Head of caudate nucleus (tissue), 42 donors: ENCODE data around the gene POLN.

Source experiments
- DNase-seq, 42 donors: peaks; one replicate each; pipeline versions ENCODE4 v3.0.0 to v3.0.0-alpha.2; 2020 to 2021; ENCODE audit warnings: mixed read lengths in 7 of 42
- intact Hi-C: fragments of 100-400 bp; cut with DNase I; formaldehyde crosslinking; loops from one replicate; pipeline ENCODE4 v1.15.0; 2022

Gene POLN

DNA sequence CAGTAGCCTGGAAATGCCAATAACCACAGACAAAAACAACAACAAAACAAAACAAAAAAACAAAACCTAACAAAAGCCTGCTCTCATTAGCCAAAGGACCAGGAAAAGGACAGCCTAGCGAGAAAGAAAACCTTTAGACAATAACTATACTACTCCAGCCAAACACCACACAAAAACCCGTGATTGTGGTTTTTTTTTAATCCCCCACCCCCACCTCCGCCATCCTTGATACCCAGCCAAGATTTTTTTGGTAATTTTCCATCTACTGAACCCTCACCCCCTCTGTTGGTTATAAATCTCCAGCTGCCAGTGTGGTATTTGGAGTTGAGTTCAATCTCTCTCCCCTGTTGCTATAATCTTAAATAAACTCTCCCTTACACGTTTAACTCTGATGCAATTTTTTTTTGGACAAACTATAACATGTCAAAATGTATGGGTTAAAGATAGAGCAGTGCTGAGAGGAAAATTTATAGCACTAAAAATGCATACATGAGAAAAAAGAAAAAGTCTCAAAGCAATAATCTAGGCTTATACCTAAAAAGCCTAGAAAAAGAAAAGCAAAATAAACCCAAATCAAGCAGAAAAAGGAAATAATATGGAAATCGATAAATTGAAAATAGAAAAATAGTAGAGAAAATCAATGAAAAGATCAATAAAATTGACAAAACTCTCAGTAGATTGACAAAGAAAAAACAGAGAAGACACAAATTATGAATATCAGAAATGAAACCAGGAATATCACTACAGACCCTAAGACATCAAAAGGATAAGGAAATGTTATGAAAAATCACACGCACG, 99.1 kb downstream of the POLN start:
- intact Hi-C loops: no loop called here
- peak in 3 of 42 donors; percentile 4 to 41 (median 27) for DNase-seq

DNA sequence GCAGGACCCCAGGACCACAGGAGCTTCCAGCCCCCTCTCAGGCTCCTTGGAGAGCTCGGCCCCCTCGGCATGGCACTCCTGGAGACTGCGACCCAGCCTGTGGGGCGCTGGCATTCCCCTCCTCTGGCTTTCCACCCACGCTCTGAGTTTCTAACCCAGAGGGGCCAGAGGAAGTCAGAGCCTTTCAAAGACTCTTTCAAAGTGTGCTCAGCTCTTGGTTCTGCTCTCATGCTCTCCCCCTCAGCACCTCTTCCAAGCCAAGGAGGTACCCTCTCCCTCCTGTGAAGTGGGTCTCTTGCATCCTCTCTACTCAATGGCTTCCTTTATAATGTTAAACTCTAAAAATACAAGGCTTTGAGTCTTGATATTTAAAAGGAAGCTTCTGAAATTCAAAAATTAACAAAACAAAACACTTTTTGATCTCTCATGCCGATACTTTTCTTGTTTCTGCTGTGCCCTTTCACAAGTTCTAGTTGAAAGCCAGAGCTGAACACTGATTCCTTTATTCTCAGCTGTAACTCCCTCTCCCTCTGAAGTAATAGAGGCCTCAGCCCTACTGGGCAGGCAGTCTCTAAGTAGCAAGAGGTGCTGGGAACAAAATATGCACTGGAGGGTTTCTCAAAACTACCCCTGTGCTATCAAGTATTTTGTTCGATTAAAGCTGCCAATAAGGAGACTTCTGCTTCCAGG, 100.0 kb downstream of the POLN start:
- DNase-seq: peak in 29 of 42 donors; percentile 8 to 75 (median 38)
- intact Hi-C loops: no loop called here

DNA sequence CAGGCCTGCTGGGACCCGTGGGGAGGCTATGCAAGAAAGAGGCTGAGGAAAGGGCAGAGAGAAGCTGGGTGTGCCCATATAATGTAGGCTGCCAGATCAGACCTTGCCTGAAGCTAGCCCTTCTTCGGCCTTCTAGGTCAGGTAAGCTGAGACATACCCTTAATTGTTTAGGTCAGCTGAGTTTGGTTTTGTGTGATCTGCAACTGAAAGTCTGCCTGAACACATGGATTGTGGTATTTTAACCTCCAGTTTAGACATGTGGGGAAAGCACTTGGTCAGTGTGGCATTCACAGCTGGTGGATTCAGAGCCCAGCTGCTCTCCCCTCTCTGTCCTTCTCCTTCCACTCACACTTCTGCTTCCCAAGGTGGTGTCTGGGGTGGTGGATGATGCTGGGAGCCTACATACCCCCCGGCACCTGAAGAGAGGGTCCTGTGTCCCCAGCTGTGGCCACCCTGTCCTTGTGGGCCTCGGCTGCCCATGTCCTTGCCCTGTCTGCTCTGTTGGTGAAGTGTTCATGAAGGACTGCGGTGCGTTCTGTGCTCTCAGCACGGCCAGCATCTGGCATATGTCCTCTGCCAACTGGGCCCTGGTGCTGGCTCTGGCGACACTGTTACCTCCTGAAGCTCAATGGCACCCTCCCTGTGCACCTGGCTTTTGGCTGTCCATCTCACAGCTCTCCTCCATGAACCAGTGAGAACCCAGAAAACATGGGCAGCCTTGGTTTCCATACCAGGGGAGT, 100.7 kb downstream of the POLN start:
- peak in 23 of 42 donors; percentile 5 to 57 (median 24) for DNase-seq

DNA sequence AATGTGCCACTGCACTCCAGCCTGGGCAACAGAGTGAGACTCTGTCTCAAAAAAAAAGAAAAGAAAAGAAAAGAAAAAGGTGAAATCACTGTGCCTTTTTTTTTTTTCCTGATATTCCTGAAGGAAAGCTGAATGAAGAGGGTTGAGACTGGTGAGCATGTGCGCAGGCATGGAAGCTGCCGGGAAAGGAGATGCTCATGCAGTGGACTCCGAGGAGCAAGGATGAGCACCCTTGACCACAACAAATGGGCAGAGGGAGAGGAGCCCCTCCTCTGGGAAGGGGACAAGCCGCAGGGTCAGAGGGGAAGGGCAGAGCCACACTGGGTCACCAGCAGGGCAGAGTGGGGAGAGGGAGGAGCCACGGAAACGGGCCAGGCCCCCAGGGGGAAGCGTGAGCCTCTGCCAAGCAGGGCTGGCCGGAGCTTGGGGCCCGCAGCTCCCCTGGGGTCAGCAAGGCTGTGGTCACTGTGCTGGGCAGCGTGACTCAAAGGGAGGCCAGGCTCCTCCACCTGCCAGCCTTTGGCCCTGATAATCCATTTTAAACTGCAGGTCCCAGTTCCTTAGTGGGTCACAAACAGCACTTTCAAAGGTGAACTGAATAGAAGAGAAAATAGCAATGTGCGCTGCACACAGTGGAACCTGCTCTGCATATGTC, 102.9 kb downstream of the POLN start:
- peak in 2 of 42 donors; percentile 26 to 50 for DNase-seq
- intact Hi-C loops: no loop called here

More for the DNA sequence above, 100.7 kb downstream of the POLN start:
- intact Hi-C loops: no loop called here

DNA sequence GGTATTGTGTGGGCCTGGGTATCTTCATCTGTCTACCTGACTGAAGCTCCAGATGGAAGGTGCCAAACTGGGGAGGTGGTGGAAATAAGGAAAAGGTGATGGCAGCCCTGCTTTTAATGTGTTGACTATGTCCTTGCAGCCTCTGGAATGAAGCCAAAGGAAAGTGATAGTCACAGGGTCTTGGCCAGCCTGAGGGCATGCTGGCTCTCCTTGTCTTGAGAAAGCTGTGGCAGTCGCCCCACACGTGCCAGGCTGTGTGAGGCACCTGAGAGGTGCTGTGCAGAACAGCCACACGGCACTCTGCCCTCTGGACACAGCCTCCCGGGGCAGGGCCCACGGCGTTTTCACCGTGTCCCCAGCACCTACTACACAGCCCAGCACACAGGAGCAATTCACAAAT, 105.2 kb downstream of the POLN start:
- intact Hi-C loops: no loop called here
- no peak for DNase-seq

DNA sequence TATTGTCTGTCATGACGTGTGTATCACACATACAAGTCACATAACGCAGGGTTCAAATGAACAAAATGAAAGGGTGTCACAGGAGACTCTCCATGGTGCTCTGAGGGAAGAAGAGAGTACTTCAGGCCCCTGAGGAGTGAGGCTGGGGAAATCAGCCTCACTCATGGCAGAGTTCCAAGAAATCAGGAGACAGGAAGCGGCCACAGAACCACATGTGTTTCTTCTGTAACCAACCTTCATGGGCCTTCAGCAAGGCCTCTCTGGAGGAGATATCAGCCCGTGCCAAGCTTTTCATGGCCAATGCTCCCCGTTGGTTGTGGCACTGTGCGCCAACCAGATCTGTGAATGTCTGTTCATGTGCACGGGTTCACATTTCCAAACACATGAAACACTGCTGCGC, 106.8 kb downstream of the POLN start:
- peak in 1 of 42 donors; percentile 10 for DNase-seq

DNA sequence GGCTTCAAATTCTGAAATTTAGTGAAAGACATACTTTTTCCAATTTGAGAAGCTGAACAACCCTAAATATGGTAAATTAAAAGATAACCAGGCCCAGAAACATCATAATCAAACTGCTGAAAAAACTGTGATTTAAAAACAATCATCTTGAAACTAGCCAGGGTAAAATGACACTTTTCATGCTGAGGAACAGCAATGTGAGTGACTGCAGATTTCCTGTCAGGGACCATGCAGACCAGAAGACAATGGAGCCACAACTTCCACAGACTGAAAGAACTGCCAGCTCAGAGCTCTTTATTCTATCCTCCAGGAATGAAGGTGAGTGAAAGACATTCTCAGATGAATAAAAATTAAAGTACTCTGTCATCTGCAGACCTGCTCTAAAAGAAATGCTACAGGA, 109.5 kb downstream of the POLN start:
- intact Hi-C loops: no loop called here
- DNase-seq: no peak

More for the DNA sequence above, 106.8 kb downstream of the POLN start:
- intact Hi-C loops: no loop called here

DNA sequence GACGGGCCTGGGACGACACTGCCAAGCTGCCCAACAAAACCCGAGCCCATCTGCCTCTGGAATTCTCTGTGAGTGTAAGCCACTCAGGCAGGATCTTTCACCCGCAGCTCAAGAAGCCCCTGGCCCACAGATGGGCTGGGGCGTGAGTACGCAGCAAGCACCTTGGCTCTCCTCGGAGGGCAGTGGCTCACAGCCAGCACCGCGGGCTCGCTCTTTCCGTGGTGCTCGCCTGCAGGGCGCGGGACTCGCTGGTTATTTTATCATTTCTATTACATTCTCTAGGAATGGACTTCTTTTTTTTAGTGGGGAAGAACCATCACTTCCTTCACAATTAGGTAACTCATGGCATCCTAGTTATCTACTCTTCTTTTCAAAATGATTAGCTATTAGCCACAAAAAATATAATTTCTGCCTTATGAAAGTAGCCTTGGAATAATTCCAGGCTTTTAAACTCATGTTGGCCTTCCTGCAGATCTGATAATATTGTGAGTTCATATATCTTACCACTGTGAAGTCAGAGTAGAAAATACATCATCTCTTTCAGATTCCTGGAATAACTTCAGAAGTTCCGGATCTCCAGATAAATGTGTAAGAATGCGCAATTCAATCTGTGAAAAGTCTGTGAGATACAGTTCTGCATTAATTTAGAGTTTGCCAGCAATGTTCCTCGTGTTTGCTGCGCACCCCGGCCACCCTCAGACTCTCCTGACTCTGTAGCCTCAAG, 114.2 kb downstream of the POLN start:
- DNase-seq: no peak
- intact Hi-C loops: no loop called here

DNA sequence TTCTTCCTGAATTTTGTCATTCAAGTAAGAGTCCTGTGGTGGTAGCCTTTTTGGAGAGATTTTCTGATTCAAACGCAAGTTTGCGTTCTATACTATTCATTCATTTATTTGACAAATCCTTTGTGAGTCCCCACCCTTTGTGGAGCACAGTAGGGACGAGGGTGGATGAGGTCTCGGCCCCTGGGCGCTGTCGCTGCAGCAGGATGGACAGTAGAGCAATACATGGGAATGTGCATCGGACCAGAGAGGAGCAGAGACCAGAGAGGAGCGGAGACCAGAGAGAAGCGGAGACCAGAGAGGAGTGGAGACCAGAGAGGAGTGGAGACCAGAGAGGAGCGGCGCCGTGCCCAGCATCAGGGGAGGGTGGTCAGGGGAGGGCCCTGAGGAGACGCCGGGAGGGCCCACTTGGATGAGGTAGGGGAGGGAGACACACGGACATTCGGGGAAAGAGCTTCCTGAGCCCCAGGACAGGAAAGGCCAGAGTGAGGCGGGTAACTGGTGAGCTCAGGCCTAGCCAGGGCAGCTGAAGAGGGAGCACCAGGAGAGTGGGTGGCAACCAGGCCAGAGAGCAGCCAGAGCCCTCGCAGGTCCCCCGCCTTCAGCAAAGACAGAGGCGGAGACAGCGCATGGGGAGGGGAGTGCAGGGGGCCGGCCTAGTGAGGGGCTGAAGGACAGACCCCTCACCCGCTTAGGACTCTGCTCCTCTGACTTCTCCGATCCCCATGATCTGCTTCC, 115.4 kb downstream of the POLN start:
- intact Hi-C loops: no loop called here
- DNase-seq: no peak

DNA sequence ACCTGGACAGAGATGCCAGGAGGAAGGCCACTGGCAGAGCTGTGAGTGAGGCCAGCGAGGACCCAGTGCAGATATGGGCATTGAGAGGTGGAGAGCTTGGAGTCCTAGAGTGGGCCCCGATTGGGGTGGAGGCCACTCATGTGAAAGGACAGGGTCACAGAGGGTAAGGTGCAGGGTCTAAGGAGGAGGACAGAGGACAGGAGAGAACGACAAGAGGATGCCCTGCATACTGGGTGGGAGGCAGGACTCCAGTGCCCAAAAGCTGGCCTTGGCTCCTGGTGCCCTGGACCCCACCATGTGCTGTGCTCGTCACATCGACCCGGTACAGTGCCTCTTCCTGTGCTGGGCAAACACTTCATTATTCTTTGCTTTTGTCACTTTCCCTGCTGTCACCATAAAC, 116.1 kb downstream of the POLN start:
- no peak for DNase-seq
- intact Hi-C loops: no loop called here

DNA sequence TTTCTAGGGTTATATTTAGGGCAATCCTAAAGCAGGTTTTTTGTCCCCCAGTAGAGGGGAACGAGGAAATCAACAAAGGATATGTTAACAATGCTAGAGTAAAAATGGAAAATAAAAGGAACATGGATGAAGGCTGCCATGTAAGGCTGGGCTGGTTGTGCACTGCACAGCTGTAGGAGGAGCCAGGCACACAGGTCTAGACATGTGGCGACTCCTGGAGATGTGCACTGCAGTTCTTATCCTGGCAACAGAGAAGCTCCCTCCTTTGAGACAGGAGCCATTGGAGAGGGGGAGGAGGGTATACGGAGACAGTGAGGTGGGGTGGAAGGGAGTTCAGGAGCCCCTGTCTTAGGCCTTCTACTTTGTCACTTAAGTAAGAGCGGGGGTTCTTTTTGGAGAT, 116.9 kb downstream of the POLN start:
- DNase-seq: no peak
- intact Hi-C loops: no loop called here

DNA sequence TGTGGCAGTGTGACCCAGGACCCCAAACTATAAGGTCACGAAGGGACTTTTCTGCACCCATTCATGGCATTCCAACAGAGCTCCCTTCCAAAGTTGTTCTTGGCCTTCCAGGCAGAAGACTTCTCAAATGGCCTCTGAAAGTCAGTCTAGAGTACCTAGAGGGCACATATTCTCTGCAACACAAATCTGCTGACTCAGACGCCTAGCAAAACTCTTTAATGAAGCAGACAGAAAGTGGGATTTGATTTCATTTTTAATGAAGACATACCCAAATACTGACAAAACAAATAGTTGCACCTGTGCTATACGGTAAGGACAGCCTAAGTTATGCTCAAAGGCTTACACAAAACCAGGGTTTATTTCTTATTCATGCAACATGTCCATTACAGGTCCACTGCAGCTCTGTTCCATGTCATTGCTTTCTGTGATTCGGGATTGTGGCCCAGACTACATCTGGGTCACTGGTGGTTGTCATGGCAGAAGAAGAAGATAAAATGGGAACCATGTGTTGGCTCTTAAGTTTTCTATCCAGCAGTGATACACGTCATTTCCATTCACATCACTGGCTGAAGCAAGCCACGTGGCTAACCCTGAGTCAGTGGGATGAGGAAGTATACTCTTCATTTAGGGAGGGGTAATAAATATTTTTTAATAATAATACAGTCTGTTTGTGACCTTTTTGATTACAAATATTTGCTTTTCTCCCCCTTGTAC, 125.1 kb downstream of the POLN start:
- intact Hi-C loops: no loop called here
- no peak for DNase-seq

DNA sequence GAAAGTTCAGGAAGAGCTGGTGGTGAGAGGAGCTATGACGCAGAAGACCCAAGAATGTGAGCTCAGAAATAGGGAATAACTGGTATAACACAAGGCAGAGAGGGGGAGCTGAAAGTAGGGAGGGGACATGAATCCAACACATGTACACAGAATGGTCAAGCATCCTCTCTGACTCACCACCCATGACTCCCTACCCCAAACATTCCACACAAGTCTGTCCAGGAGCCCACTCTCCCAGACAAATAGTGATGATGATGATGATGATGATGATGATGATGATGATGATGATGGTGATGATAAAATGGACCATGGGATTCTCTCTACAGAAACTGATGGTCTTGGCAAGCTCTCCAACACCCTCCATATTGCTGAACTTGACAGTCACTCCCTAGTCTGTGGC, 136.4 kb downstream of the POLN start:
- intact Hi-C loops: no loop called here
- no peak for DNase-seq

DNA sequence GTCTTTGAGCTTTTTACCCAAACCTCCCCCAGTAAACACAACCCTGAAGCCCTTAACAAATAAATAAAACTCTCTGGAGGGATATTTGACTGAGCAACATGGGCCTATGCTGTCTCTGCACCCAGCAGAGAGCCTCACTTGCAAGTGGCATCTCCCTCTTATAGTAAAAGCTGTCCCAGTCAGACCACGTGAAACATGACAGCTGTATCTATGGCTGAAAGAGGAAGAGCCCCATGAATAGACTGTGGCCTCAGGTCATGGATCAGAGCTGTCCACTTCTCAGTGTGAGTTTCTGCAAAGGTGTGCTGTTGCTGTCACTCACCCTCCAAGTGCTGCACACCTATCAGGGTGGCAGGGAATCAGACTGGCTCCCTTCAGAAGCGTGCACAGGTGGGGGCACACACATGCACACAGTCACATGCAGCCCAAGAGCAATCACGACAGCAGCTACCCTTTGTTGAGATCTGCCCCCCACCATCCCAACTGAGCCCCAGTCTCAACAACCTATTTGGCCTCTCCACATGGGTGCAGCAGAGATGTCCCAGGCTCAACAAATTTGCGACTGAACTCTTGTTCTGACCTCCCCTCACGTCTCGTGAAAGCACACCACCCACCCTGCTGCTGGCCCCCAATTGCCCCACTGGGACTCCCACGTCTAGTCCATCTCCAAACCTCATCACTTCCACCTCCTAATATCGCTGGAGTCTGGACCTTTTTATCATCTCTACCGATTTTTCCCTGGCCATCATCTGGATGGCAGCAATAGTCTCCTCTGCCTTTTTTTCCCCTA, 137.2 kb downstream of the POLN start:
- intact Hi-C loops: no loop called here
- no peak for DNase-seq

DNA sequence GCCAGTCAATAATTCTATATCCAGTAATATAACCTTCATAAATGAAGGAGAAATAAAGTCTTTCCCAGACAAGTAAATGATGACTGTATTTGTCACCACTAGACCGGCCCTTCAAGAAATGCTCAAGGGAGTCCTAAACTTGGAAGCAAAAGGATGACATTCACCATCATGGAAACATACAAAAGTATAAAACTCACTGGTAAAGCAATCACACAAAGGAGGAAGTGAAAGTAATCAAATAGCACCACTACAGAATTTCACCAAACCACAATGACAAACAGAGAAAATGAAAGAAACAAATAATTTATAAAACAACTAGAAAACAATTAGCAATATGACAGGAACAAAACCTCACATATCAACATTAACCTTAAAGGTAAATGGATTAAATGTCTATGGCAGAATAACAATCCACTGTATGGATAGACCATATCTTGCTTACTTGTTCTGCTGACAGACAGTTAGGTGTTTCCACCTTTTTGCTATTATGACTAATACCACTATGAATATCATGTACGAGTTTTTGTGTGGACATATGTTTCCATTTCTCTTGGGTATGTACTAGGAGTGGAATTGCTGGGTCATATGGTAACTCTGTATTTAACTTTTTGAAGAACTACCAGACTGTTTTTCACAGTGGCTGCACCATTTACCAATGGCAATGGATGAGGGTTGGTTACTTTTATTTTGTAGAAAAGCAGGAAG, 137.9 kb downstream of the POLN start:
- intact Hi-C loops: no loop called here
- DNase-seq: no peak
